ENCODE results near the gene LIPC. TPM values are rescaled to one million over a fixed set of nuclear protein-coding genes. Genes with fewer than 3 reads are reported as not detected.

The LIPC gene
- total and polyA plus RNA-seq, 3 donors from 2014 or later = 0.12 to 0.37 TPM; not detected in 1

- no peak for DNase-seq
Observed at GRCh38 chr15:58440158-58440910, 8.5 kb downstream of the LIPC start.

GRCh38 chr15:58440922-58441321 is 9.1 kb downstream of the LIPC start:
- TF ChIP-seq POLR2A (IDR thresholded peaks at IDR 0.05) (no peak), CTCF (IDR thresholded peaks at IDR 0.05) (no peak)
- Histone ChIP-seq H3K9me3 (no peaks in the 10 kb centered on the region), H3K4me1 (no peaks in the 10 kb centered on the region), H3K36me3 (ENCODE audit: low read depth, missing control alignments) (no peaks in the 10 kb centered on the region), H3K27ac (no peak overlapping the region), H3K27me3 (no peaks in the 10 kb centered on the region), H3K4me3 (no peak overlapping the region)
- 92 to 95% methylated on average over 1 of the region's 1 CpG for WGBS, 2 donors
- intact Hi-C loops (cut with DNase I; ENCODE audit: low total_unique reads) = no loop called here
- DNase-seq = no peak

More at GRCh38 chr15:58440158-58440910, 8.5 kb downstream of the LIPC start:
- no peaks in the 10 kb centered on the region for H3K27me3 ChIP-seq
- no peaks in the 10 kb centered on the region for H3K4me1 ChIP-seq
- TF ChIP-seq POLR2A (IDR thresholded peaks at IDR 0.05) = no peak
- no peak for TF ChIP-seq CTCF (IDR thresholded peaks at IDR 0.05)
- no peak overlapping the region for H3K4me3 ChIP-seq
- intact Hi-C loops (cut with DNase I; ENCODE audit: low total_unique reads) = no loop called here
- H3K36me3 ChIP-seq (ENCODE audit: low read depth, missing control alignments) = no peaks in the 10 kb centered on the region
- no peaks in the 10 kb centered on the region for H3K9me3 ChIP-seq
- WGBS, 2 donors = 60 to 67% methylated on average over 7 of the region's 7 CpGs
- no peak overlapping the region for H3K27ac ChIP-seq

GRCh38 chr15:58441376-58442070 is 9.7 kb downstream of the LIPC start:
- Histone ChIP-seq H3K36me3 (ENCODE audit: low read depth, missing control alignments) (no peaks in the 10 kb centered on the region), H3K27ac (no peak overlapping the region), H3K4me3 (no peak overlapping the region), H3K27me3 (no peaks in the 10 kb centered on the region), H3K4me1 (no peaks in the 10 kb centered on the region), H3K9me3 (no peaks in the 10 kb centered on the region)
- intact Hi-C loops (cut with DNase I; ENCODE audit: low total_unique reads) = no loop called here
- TF ChIP-seq CTCF (IDR thresholded peaks at IDR 0.05) = no peak
- TF ChIP-seq POLR2A (IDR thresholded peaks at IDR 0.05) = no peak
- no peak for DNase-seq
- 88 to 92% methylated on average over 9 of the region's 9 CpGs for WGBS, 2 donors

GRCh38 chr15:58442122-58442521 is 10.3 kb downstream of the LIPC start:
- intact Hi-C loops (cut with DNase I; ENCODE audit: low total_unique reads) = no loop called here
- DNase-seq = no peak
- H3K36me3 ChIP-seq (ENCODE audit: low read depth, missing control alignments) = no peaks in the 10 kb centered on the region

More at GRCh38 chr15:58442122-58442521, 10.3 kb downstream of the LIPC start:
- no peak overlapping the region for H3K4me3 ChIP-seq
- 75 to 79% methylated on average over 4 of the region's 4 CpGs for WGBS, 2 donors
- TF ChIP-seq CTCF (IDR thresholded peaks at IDR 0.05) = no peak
- no peak for TF ChIP-seq POLR2A (IDR thresholded peaks at IDR 0.05)
- no peaks in the 10 kb centered on the region for H3K27me3 ChIP-seq
- no peak overlapping the region for H3K27ac ChIP-seq
- no peaks in the 10 kb centered on the region for H3K9me3 ChIP-seq
- no peaks in the 10 kb centered on the region for H3K4me1 ChIP-seq

Data from testis (tissue), 3 donors.